GM21515 (cell line): ENCODE results near the gene GAB3.
"Not testable (repeated sequence)": the region's sequence is repeated elsewhere in the genome, so short reads cannot be mapped to it uniquely, and the experiment has no call there.

Experiments used
- ATAC-seq: cut with Tn5 transposase; IDR thresholded peaks from one replicate; pipeline ENCODE4 v1.9.1; 2021; ENCODE audit not compliant: unreplicated experiment

Gene GAB3

DNA sequence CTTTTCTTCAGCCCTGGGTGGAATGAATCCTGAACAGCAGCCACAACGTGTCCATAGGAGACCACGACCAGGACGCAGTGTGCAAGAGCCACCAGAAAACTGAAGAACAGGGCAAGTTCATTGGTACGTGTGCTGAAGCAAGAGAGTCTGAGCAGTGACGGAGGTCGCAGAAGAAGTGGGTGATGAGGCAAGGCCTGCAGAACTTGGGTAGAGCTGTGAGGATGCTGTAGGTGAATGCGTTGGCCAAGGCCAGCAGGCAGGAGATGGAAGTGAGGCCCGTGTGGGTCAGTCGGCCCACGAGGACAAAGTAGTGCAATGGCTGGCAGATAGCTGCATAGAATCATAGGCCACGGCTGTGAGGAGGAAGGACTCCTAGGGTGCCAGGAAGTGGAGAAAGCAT is 91.9 kb downstream of the GAB3 start:
- no peak for ATAC-seq

DNA sequence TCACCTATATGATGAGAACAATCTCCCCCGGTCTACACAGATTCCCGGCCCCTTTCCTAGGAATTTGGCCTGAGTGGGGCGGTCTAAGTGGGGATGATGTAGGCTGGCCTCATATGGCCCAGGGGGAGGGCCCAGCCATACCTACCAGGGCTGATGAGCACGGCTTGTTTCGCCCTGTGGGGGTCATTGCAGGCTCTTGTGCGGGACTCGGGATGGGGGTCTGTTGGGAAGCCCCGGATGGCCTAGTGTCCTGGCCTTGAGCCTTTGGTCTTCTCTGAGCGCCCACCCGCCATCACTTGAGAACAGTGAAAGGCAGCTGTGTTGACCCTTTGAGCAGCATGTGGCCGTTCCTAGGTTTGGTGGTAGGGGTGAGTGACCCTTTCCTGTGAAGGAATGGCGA is 92.7 kb downstream of the GAB3 start:
- no peak for ATAC-seq

GRCh38 chrX:154657226-154657805 is 93.6 kb downstream of the GAB3 start:
- ATAC-seq, result no peak

DNA sequence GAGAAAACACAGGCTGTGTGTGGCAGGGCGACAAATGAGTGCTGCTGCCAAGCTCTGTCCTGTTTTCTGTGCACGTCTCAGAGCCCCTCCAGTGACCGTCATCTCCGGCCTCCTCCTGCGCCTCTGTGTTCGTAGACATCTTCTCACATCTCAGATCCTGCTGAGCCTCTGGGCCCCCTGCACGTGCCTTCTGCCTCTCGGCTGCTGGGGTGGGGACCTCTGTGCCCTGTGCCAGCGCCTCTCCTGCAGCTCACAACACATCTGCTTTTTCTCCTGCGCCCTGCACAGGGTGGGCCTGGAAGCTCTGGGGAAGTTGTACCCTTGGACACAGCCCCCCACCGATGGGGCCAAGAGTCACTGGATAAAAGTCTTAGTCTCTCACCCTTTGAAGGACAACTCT is 95.1 kb downstream of the GAB3 start:
- no peak for ATAC-seq

- no peak for ATAC-seq
These were observed 95.5 kb downstream of the GAB3 start for GRCh38 chrX:154655346-154655745.

DNA sequence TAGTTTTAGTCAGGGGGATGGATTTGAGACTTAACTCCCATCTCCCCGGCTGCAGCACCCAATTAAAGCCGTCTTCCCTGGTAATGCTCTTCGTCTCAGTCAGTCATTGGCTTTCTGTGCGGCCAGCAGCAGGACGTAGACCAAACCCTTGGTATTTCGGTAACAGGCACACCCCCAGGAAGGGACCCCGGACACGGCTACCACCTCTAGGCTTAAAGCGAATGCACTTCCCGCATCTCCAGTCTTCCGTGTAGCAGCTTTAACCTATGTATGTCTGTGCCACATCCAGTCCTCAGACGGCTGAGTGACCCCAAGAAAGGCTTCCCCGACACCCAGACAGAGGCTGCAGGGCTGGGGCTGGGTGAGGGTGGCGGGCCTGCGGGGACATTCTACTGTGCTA is 96.0 kb downstream of the GAB3 start:
- no peak for ATAC-seq

GRCh38 chrX:154654372-154654771 is 96.5 kb downstream of the GAB3 start:
- ATAC-seq, result no peak

DNA sequence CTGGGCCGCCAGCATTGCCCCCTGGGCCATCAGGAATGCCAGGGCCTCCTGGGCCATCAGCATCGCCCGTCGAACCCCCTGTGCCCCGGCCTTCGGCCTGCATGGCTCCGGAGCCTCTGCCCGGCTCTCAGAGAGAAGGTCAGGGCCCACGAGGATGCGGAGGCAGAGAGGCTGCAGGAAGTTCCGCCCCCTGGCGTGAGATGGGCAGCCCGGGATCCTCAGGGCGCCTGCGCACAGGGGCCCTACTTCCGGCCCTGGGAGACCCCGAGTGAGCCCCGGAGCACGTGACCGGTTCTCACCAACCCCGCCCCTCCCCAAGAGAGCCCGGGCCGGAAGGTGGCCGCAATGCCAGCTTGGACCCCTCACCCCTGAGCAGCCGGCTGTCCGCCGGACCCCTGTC is 97.5 kb downstream of the GAB3 start, which contains the start of gene CTAG2:
TSS of gene CTAG2 (minus strand) at position 167 of the 400 bp plus-strand sequence. CDS start at position 103, 64 bp downstream.
- ATAC-seq, result not testable (repeated sequence)

DNA sequence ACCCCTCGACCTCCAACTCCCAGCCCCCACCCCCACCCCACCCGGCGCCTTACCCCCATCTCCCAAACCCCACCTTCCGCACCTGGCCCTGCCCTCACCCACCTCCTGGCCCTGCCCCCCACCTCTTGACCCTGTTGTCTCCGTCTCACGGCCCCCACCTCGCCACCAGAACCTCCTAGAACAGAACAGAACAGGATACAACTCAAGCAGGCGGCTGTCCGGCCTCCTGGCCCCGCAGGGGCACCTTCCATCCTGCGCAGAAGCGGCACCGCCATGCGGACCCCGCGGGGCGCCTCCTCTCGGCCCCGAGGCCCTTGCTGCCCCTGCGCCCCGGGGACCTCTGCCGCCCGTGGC is 97.9 kb downstream of the GAB3 start:
- ATAC-seq, result no peak

DNA sequence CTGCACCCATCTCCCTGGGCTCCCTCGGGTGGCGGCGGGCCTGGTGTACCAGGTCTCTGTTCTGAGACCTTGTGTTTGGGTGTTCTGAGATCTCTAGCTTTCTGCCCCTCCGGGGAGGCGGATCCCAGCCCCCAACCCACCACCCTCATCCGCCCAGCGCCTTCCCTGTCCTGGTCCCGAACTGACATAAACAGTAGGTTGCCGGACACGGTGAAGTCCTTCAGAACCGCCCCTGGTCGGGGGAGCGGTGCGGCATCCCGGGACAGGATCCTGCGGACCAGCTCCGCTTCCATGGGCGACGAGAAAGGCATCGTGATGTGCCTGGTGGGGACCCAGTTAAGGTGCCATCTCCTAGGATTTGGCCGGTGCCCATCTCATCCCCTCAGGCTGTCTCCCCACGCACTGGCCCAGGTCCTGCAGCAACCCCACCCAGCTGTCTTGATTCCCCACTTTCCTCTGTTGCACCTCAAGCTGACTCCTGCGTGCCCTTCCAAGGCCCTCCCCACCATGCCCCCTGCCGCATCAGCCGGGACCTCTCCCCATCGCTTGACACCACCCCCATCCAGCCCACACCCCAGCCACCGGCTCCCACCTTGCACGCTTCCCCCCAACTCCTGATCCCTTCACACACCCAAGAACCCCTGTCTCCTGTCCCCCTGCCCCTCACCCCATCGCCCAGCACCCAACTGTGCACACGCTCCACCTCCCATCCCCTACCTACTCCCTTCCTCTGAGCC is 98.4 kb downstream of the GAB3 start:
- no peak for ATAC-seq

DNA sequence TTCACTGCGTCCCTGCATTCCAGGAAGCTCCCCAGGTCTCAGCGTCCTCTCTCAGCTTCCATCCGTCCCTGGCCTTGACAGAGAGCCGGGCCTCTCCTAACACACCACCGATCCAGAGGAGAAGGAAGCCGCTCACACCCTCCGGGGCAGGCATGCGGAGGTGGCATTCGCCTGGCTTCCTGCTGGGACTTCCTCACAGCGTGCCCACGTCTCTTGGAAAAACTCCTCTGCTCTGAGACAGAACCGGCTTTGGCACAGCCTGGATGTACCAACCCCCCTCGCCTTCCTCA is 100.7 kb downstream of the GAB3 start:
- ATAC-seq, result no peak

DNA sequence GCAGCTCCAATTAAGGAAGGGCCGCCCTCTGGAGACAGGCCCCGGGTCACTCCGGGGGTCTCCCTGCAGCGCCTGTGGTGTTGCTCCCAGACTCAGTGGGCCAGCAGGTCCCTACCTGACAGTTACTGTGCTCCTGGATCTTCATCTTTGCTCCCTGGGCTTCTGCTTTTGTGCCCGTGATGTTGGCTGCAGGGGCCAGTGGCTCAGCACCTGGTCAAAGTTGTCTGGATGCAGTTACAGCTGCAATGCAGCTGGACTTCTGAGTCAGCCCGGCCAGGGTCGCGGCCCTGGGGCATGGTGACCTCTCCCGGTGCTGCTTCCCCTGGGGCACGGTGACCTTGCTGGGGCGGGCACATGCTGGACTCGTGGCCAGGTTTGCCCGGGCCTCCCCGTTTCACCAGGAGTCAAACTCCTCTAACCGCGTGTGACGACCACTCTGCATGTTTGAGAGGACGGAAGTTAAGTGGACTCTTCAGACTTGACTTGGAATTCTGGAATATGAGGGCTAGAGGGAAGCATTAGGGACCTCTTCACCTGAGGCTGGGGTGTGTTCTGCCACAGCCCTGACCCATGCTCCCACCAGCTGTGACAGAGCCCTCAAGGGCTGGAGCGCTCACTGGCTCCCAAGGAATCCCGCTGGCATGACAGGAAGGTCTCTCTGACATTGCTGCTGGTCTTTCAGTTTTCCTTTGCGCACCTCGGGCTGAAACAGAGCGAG is 101.2 kb downstream of the GAB3 start:
- ATAC-seq, result no peak

- ATAC-seq, result no peak
These were observed 101.9 kb downstream of the GAB3 start for GRCh38 chrX:154648931-154649330.

GRCh38 chrX:154645745-154646378 is 105.0 kb downstream of the GAB3 start:
- not testable (repeated sequence) for ATAC-seq

- ATAC-seq, result not testable (repeated sequence)
These were observed 107.2 kb downstream of the GAB3 start for GRCh38 chrX:154643708-154644107.

DNA sequence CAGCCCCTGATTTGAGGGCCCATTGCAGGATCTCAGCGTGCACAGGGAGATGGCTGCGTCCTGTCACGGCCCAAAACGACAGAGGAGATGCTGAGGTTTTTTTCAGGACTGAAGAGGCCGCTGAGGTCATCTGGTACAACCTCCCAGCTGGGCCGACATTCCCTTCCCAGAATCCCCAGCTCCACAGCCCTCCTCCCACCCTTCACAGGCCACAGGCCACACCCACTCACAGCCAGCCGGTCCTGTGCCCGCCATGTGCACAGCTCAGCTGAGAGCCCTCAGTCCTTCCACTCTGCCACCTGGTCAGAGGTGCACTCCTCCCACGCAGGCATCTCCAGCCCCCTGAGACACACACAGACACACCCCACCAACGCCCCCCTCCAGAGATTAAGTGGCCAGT is 109.1 kb downstream of the GAB3 start:
- ATAC-seq, result not testable (repeated sequence)

DNA sequence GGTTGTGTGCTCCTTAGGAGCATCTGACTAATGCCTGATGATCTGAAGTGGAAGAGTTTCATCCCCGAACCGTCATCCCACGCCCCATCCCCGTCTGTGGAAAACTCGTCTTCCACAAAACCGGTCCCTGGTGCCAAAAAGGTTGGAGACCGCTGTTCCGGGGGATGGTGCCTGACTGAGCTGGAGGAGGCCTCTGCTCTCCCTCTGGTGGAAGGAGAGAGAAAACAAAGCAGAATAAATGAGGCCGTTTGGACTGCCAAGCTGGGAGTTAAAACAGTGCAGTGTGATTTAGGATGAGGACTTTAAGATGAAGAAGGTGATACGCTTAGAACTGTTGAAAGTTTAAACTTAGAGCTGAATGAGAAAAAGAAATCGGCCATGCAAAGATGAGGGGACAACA is 117.2 kb downstream of the GAB3 start:
- ATAC-seq, result not testable (repeated sequence)

DNA sequence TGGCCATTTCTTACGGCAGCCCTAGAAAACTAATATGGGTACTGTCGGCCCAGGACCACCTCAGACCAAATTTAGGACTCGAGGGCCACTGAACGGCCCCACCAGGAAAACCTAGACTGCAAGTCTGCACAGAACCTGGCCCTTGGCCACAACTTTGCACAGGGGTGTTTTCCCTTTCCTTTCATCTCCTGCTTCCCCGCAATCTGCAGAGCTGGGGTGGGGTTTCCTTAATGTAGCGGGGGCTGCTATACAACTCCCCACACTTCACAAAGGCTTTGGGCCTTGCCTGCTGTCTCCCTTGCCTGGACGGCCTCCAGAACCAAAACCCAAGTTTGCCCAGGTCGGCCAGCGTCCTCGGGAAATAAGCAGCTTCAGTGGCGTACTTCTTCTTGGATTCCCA is 119.9 kb downstream of the GAB3 start:
- not testable (repeated sequence) for ATAC-seq

DNA sequence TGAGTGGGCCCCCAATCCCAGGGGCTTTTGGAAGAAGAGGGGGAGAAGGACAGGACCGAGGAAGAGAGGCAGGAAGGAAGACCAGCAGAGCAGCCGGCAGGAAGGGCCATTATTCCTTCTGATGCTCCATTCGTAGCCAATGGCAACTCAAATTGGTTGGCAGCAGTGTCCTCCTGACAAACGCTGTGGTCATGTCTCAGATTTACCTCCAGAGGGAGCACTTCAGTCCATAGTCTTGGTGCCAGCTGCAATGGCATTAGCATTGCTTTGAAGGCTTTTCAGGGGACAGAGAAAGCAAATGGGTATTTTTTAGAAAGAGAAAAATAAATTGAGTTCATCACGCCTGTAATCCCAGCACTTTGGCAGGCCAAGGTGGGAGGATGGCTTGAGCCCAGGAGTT is 121.9 kb downstream of the GAB3 start:
- ATAC-seq, result not testable (repeated sequence)
